Measurements from ENCODE around the gene DCST2. TPM values are rescaled to one million over a fixed set of nuclear protein-coding genes. Genes with fewer than 3 reads are reported as not detected.

Gene DCST2
- total and polyA plus RNA-seq, 9 of the 15 experiments (the other 6 are each of a cell fraction or from before 2014, with no cell fraction given), result 0.09 to 0.49 (median 0.11) TPM; not detected in 3

GRCh38 chr1:155001425-155001674 lies 32.2 kb downstream of the DCST2 start (continued):
- TF ChIP-seq VEZF1 (CRISPR knock-in tag; IDR thresholded peaks at IDR 0.05) (no peak), IRF9 (tag; IDR thresholded peaks at IDR 0.05) (no peak), THRA (IDR thresholded peaks at IDR 0.05) (no peak), ZBTB49 (CRISPR knock-in tag; IDR thresholded peaks at IDR 0.05; ENCODE audit: borderline replicate concordance) (no peak), NRF1 (conservative IDR thresholded peaks at IDR 0.05 in 1 of 2, IDR thresholded peaks at IDR 0.05 in 1 of 2) (0 out of 4 replicates have a peak, but pooled peaks of 1 of the 2 experiments have one; percentile 5), KAT8 (IDR thresholded peaks at IDR 0.05; ENCODE audit: low read depth) (no peak), RERE (CRISPR knock-in tag; IDR thresholded peaks at IDR 0.05; ENCODE audit: borderline replicate concordance) (no peak), SPI1 (IDR thresholded peaks at IDR 0.05; ENCODE audit: borderline replicate concordance, low read depth, low read length) (no peak), SMARCA4 (IDR thresholded peaks at IDR 0.05) (no peak), ZNF197 (CRISPR knock-in tag; IDR thresholded peaks at IDR 0.05; ENCODE audit: low read depth) (0 out of 2 replicates have a peak, but pooled peaks have one; percentile 16), TEAD4 (IDR thresholded peaks at IDR 0.05; ENCODE audit: low read length) (0 out of 2 replicates have a peak, but pooled peaks have one; percentile 9), TEAD4 (CRISPR knock-in tag; IDR thresholded peaks at IDR 0.05; ENCODE audit: borderline replicate concordance) (no peak), CBX5 (IDR thresholded peaks at IDR 0.05; ENCODE audit: borderline replicate concordance, low read depth) (no peak), SMARCB1 (IDR thresholded peaks at IDR 0.05; ENCODE audit: insufficient read length, low read depth) (no peak), SIN3A (IDR thresholded peaks at IDR 0.05; ENCODE audit: borderline replicate concordance in 2 of 2, control insufficient read depth in 1 of 2, low read depth in 2 of 2, low read length in 2 of 2) (peak in 1 of 2 experiments; percentile 29; a peak in 1 of 4 replicates), MCM3 (IDR thresholded peaks at IDR 0.05) (no peak)

Measured in K562 (cell line).